Measurements from ENCODE around the gene COQ10A. TPM values are rescaled to one million over a fixed set of nuclear protein-coding genes. Genes with fewer than 3 reads are reported as not detected.
A peak's percentile ranks its signal among the peaks of the same experiment; 100 is the strongest.
"Not testable (repeated sequence)": the region's sequence is repeated elsewhere in the genome, so short reads cannot be mapped to it uniquely, and the experiment has no call there.

Gene COQ10A
- total RNA-seq, 1 donor from 2014 or later = 7.9 TPM

GRCh38 chr12:56243731-56244181, 23.0 kb upstream of the COQ10A start:
- no peak for DNase-seq (ENCODE audit: low read depth in 2 of 2)

- no peak for DNase-seq (ENCODE audit: low read depth in 2 of 2)
Measured at GRCh38 chr12:56244494-56244893, 22.2 kb upstream of the COQ10A start.

- DNase-seq (ENCODE audit: low read depth in 2 of 2) = no peak
Measured at GRCh38 chr12:56247923-56248322, 18.8 kb upstream of the COQ10A start.

- DNase-seq (ENCODE audit: low read depth in 2 of 2) = no peak
Measured at GRCh38 chr12:56248711-56249110, 18.0 kb upstream of the COQ10A start.

GRCh38 chr12:56252649-56253048, 14.1 kb upstream of the COQ10A start:
- no peak for DNase-seq (ENCODE audit: low read depth in 2 of 2)

GRCh38 chr12:56253091-56253490, 13.7 kb upstream of the COQ10A start:
- no peak for DNase-seq (ENCODE audit: low read depth in 2 of 2)

- DNase-seq (ENCODE audit: low read depth in 2 of 2) = no peak
Measured at GRCh38 chr12:56255671-56256070, 11.1 kb upstream of the COQ10A start.

GRCh38 chr12:56256326-56256960, 10.3 kb upstream of the COQ10A start:
- peak in 1 of 2 donors; percentile 43 for DNase-seq (ENCODE audit: low read depth in 2 of 2)

- no peak for DNase-seq (ENCODE audit: low read depth in 2 of 2)
Measured at GRCh38 chr12:56257071-56257470, 9.7 kb upstream of the COQ10A start.

GRCh38 chr12:56257491-56258067, 9.2 kb upstream of the COQ10A start:
- peak; percentile 19 to 42 for DNase-seq (ENCODE audit: low read depth in 2 of 2)

- peak; percentile 79 for DNase-seq (ENCODE audit: low read depth in 2 of 2)
Measured at GRCh38 chr12:56258068-56258819, 8.5 kb upstream of the COQ10A start, which contains the start of gene ANKRD52. TSS of gene ANKRD52 (minus strand) at chr12:56258384. CDS start at chr12:56258269, 115 bp downstream.

GRCh38 chr12:56258820-56259183, 7.9 kb upstream of the COQ10A start:
- DNase-seq (ENCODE audit: low read depth in 2 of 2) = no peak

GRCh38 chr12:56260380-56260779, 6.4 kb upstream of the COQ10A start:
- no peak for DNase-seq (ENCODE audit: low read depth in 2 of 2)

- no peak for DNase-seq (ENCODE audit: low read depth in 2 of 2)
Measured at GRCh38 chr12:56260921-56261320, 5.8 kb upstream of the COQ10A start.

GRCh38 chr12:56261503-56262232, 5.1 kb upstream of the COQ10A start:
- peak in 1 of 2 donors; percentile 37 for DNase-seq (ENCODE audit: low read depth in 2 of 2)

- not testable (repeated sequence) for DNase-seq (ENCODE audit: low read depth in 2 of 2)
Measured at GRCh38 chr12:56262955-56263354, 3.8 kb upstream of the COQ10A start.

GRCh38 chr12:56266068-56266692, 562 bp upstream of the COQ10A start:
- not testable (repeated sequence) for DNase-seq (ENCODE audit: low read depth in 2 of 2)

- DNase-seq (ENCODE audit: low read depth in 2 of 2) = no peak
Measured at GRCh38 chr12:56267443-56268071, 815 bp downstream of the COQ10A start.

- peak in 1 of 2 donors; percentile 44 for DNase-seq (ENCODE audit: low read depth in 2 of 2)
Measured at GRCh38 chr12:56271031-56271430, 4.3 kb downstream of the COQ10A start.

- not testable (repeated sequence) for DNase-seq (ENCODE audit: low read depth in 2 of 2)
Measured at GRCh38 chr12:56272468-56272867, 5.7 kb downstream of the COQ10A start.

- no peak for DNase-seq (ENCODE audit: low read depth in 2 of 2)
Measured at GRCh38 chr12:56274299-56274698, 7.6 kb downstream of the COQ10A start.
